Measurements from ENCODE around the gene SIRT1.

SIRT1 gene

DNA sequence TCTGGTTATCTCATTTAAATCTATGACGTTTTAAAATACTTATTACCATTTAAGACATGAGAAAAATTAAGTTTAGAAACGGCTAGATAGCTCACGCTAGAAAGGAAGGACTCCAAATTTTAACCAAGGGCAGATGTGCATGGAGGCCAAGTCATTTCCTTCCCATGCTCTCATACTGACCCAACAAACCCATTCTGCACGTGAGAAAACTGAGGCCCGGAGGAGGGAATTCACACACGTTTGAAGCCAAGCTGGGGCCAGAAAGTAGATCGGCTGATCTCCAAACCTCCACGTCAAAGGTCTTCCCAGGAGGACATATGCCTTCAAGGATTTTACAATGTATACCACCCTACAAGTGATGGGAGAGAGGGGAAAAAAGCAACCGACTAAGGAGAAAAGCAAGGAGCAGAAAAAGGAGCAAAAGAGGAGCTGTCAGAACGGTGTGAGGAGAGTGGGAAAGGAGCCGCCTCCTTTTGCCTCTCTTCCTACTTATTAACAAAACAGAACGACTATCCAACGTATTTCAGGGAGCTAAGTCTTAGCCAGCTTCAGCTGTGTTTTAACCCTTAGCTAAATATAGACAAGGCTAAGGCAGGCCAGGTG is 645 bp upstream of the SIRT1 start:
- peak overlapping the region; percentile 87 for H3K4me3 ChIP-seq (ENCODE audit: low read depth, low read length)
- TF ChIP-seq, protein P1, sequence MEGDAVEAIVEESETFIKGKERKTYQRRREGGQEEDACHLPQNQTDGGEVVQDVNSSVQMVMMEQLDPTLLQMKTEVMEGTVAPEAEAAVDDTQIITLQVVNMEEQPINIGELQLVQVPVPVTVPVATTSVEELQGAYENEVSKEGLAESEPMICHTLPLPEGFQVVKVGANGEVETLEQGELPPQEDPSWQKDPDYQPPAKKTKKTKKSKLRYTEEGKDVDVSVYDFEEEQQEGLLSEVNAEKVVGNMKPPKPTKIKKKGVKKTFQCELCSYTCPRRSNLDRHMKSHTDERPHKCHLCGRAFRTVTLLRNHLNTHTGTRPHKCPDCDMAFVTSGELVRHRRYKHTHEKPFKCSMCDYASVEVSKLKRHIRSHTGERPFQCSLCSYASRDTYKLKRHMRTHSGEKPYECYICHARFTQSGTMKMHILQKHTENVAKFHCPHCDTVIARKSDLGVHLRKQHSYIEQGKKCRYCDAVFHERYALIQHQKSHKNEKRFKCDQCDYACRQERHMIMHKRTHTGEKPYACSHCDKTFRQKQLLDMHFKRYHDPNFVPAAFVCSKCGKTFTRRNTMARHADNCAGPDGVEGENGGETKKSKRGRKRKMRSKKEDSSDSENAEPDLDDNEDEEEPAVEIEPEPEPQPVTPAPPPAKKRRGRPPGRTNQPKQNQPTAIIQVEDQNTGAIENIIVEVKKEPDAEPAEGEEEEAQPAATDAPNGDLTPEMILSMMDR (IDR thresholded peaks at IDR 0.05; ENCODE audit: low read depth, low read length), result no peak

DNA sequence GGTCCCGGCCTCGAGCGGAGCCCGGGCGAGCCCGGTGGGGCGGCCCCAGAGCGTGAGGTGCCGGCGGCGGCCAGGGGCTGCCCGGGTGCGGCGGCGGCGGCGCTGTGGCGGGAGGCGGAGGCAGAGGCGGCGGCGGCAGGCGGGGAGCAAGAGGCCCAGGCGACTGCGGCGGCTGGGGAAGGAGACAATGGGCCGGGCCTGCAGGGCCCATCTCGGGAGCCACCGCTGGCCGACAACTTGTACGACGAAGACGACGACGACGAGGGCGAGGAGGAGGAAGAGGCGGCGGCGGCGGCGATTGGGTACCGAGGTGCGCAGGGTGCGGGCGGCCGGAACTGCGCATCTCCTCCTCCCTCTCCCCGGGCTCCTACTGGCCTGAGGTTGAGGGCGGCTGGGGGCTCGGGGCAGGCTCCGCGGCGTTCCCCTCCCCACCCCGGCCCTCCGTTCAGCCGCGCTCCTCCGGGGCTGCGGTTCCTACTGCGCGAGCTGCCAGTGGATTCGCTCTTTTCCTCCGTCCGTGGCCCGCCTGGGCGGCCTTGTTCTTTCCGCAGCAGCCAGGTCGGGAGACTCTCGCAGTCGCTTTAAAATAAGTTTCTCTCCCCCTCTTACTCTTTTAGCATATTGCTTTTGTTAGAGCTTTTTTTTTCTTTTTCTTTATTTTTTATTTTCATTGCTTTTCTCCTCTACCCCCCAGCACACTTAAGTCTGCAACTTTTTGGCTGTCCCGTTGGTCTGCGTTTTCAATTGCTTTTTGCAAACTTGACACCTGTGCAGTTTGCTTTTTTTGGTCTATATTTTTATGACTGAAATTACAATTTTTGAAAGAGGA is 600 bp downstream of the SIRT1 start:
- TF ChIP-seq, protein P1 (IDR thresholded peaks at IDR 0.05; ENCODE audit: low read depth, low read length), result no peak
- peak overlapping the region; percentile 87 for H3K4me3 ChIP-seq (ENCODE audit: low read depth, low read length)

DNA sequence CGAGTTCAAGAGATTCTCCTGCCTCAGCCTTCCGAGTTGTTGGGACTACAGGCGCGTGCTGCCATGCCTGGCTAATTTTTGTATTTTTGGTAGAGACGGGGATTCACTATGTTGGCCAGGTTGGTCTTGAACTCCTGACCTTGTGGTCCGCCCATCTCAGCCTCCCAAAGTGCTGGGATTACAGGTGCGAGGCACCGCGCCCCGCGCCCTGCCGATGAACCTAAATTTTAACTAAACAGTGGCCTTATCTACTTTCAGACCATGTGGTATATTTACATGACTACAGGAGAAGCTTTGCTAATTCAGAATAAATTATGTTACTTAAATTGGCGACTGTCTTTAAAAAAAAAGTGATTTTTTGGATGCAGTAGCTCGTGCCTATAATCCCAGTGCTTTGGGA is 9.2 kb downstream of the SIRT1 start:
- TF ChIP-seq, protein P1 (IDR thresholded peaks at IDR 0.05; ENCODE audit: low read depth, low read length), result no peak
- no peak overlapping the region for H3K4me3 ChIP-seq (ENCODE audit: low read depth, low read length)

DNA sequence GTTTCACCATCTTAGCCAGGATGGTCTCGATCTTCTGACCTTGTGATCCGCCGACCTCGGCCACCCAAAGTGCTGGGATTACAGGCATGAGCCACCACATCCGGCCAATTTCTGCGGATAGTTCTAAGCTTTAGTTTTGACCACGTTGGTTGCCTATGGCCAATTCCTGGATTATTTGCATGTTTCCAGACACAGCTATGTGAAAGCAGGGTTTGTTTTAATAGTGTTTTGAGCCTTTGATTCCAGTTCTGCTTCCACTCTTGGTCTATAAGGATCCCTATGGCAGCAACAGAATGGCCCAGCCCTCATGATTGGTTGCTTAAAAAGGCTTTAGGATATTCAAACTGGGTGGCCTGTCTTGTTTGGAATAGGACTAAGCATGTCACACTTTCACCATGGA is 19.1 kb downstream of the SIRT1 start:
- H3K4me3 ChIP-seq (ENCODE audit: low read depth, low read length), result no peak overlapping the region
- TF ChIP-seq, protein P1 (IDR thresholded peaks at IDR 0.05; ENCODE audit: low read depth, low read length), result no peak

DNA sequence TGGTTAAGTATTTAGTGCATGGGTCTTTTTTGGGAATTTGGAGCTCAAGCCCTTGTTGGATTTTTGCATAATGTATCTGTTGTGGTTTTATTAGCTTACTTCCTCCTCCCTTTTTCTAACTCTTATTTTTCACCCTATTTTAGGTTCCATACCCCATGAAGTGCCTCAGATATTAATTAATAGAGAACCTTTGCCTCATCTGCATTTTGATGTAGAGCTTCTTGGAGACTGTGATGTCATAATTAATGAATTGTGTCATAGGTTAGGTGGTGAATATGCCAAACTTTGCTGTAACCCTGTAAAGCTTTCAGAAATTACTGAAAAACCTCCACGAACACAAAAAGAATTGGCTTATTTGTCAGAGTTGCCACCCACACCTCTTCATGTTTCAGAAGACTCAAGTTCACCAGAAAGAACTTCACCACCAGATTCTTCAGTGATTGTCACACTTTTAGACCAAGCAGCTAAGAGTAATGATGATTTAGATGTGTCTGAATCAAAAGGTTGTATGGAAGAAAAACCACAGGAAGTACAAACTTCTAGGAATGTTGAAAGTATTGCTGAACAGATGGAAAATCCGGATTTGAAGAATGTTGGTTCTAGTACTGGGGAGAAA is 28.0 kb downstream of the SIRT1 start:
- TF ChIP-seq, protein P1 (IDR thresholded peaks at IDR 0.05; ENCODE audit: low read depth, low read length), result no peak
- H3K4me3 ChIP-seq (ENCODE audit: low read depth, low read length), result no peak overlapping the region

DNA sequence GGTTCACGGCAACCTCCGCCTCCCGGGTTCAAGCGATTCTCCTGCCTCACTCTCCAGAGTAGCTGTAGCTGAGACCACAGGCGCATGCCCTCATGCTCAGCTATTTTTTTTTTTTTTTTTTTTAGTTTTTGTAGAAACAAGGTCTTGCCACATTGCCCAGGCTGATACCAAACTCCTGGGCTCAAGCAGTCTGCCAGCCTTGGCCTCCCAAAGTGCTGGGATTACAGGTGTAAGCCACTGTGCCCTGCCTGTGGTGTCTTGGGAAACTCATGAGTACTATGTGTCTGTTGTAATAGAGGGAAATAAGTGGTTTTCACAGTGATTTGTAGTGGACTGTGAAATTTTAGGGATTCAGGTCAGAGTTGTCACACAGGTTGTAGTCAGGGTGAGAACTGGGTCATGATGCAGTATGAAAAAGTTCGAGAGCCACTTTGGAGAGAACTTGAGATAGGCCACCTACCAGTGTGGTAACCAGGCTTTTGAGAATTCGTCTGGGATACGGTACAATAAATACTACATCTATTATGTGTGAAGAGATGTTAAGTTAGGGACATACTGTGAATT is 30.4 kb downstream of the SIRT1 start:
- TF ChIP-seq, protein P1 (IDR thresholded peaks at IDR 0.05; ENCODE audit: low read depth, low read length), result no peak
- H3K4me3 ChIP-seq (ENCODE audit: low read depth, low read length), result no peak overlapping the region

Measured in WI38 (cell line).